Cerebellar nuclear complex (tissue), 1 donor: ENCODE measurements around the gene DISC1.
"Not testable (repeated sequence)": the region's sequence is repeated elsewhere in the genome, so short reads cannot be mapped to it uniquely, and the experiment has no call there.

Experiments used
- DNase-seq, 2 experiments: peaks; one replicate each; lab custom pipeline; 2025; lab: John Stamatoyannopoulos, UW

The DISC1 gene

GRCh38 chr1:231605149-231606100 is 21.2 kb upstream of the DISC1 start:
- DNase-seq, result no peak

GRCh38 chr1:231606712-231607111 is 19.9 kb upstream of the DISC1 start:
- DNase-seq, result no peak

GRCh38 chr1:231610388-231610787 is 16.2 kb upstream of the DISC1 start:
- no peak for DNase-seq

GRCh38 chr1:231611111-231611510 is 15.5 kb upstream of the DISC1 start:
- DNase-seq, result no peak

GRCh38 chr1:231611851-231612250 is 14.7 kb upstream of the DISC1 start:
- no peak for DNase-seq

- DNase-seq, result no peak
These were observed 14.0 kb upstream of the DISC1 start for GRCh38 chr1:231612393-231613089.

DNA sequence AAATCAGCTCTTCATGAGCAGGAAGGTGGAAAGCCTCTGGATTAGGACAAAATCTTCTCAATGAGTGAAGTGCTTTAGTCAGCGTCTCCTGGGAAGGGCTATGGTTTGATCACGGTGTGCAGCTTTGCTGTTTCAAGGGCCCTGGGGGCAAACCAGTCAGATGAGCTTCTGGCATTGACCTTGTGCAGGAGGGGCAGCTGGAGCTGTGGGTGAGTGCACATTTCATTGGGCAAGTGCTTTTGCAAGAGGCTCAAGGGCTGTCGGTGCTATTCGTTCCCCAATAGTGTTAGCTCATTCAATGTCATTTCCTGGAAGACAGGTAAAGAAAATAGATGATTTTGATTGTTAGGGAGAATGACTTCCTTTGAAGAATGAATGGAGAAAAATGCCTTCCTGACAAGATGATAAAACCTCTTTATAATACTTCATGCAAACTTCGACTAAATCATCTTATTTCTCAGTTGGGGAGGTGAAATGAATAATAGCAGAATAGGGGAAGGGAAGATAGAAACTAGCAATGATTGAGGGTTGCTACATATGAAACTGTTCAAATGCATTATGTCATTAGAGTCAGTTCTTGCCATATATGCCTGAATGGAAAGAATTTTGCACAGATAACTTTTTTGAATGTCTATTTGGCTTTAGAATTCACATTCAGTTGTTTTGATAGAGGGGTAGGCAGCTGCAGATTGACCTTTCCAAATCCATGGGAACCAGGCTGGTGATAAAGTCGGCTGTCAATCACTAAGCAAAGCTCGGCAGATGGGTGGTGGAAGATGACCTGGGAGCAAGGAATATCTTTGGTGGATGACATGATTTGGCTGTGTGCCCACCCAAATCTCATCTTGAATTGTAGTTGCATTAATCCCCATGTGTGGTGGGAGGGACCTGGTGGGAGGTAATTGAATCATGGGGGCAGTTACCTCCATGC is 12.9 kb upstream of the DISC1 start:
- no peak for DNase-seq

- DNase-seq, result no peak
These were observed 9.9 kb upstream of the DISC1 start for GRCh38 chr1:231616667-231617066.

GRCh38 chr1:231618609-231619256 is 7.9 kb upstream of the DISC1 start:
- DNase-seq, result no peak

GRCh38 chr1:231619257-231619634 is 7.3 kb upstream of the DISC1 start:
- DNase-seq, result no peak

DNA sequence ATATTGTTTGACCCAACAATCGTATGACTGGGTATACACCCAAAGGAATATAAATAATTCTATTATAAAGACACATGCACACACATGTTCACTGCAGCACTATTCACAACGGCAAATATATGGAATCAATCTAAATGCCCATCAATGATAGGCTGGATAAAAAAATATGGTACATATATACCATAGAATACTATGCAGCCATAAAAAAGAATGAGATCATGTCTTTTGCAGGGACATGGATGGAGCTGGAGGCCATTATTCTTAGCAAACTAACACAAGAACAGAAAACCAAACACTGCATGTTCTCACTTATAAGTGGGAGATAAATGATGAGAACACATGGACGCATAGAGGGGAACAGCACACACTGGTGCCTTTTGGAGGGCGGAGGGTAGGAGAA is 1.5 kb upstream of the DISC1 start:
- DNase-seq, result not testable (repeated sequence)

DNA sequence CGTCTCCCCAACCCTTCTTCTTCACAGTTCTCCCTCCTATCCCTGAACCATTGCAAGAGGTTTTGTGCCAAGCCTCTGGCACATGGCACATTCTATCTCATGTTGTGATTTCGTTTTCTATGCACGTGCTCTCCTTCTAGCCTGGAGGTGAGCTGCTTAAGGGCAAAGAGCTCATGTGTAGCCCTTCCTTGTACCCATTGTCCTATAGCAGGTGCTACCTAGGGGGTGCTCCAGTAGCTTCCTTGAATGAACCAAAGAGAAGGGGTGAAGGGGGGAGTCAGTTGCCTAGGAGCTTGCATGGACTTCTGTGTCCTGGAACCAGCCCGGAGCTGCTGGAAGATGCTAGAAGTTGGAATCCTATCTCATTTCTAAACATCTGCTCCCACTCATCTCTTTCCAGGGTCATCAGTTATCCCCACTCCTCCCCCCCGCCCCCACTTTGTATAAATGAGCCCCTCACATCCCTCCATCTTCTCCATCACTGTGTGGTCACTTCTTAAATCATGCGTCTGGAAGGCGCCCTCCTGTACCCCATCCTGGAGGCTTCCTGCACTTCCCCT is 535 bp upstream of the DISC1 start:
- DNase-seq, result no peak

GRCh38 chr1:231626951-231627614 is 493 bp downstream of the DISC1 start:
- DNase-seq, result no peak

GRCh38 chr1:231628207-231628876 is 1.8 kb downstream of the DISC1 start:
- DNase-seq, result no peak

- DNase-seq, result no peak
These were observed 2.5 kb downstream of the DISC1 start for GRCh38 chr1:231629132-231629531.

GRCh38 chr1:231630558-231631205 is 4.1 kb downstream of the DISC1 start:
- DNase-seq, result no peak

GRCh38 chr1:231631717-231632116 is 5.1 kb downstream of the DISC1 start:
- no peak for DNase-seq

DNA sequence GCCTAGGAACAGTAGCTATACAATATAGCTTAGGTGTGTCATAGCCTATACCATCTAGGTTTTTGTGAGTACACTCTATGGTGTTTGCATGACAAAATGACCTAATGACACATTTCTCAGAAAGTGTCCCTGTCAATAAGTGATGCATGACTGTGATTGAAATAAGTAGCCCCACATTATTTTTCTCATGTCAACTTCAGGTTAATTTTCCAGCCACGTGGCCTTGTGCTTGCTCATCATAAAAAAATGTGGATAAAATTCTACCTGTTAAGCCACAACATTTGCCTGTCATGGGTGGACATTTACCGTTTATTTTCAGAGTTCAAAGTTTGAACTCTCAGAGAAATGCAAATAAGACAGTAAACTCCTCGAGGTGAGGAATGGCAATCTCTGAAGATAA is 5.5 kb downstream of the DISC1 start:
- no peak for DNase-seq

DNA sequence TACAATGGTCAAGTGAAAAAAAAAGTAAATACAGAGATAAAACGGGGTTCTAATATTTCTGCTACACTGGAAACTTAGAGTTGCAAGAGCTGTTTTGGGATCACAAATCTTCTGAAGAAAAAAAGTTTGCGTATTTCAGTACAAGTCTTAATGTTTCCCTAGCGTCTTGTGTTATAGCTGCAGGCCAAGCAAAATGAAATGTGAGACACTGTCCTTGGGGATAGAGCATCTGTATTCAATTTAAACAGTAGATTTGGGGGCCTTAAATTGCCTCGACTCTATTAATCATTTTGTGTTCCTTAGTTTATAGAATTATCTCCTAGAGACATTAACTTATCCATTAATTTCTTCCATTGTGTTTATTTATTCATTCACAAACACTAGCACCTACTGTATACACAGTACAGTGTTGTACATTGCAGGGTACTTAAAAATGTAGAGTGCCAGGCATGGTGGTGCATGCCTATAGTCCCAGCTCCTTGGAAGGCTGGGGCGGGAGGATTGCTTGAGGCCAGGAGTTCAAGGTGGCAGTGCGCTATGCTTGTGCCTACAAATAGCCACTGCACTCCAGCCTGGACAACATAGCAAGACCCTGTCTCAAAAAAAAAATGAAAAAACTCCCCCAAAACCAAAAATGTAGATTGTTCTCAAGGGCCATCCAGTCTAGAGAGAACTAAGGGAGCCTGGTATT is 7.9 kb downstream of the DISC1 start:
- no peak for DNase-seq
